H1 (cell line): ENCODE results near the gene PHKG2. TPM values are rescaled to one million over a fixed set of nuclear protein-coding genes. Genes with fewer than 3 reads are reported as not detected.

Source experiments
- CTCF ChIA-PET: fragments of 300-600 bp; sonication (Branson Sonifier 250); formaldehyde crosslinking; loops from one replicate; lab custom pipeline; 2021; ENCODE audit not compliant: partially characterized antibody; lab: Charles Lee
- POLR2A ChIA-PET: fragments of 300-600 bp; sonication (Branson Sonifier 250); formaldehyde crosslinking; loops from one replicate; lab custom pipeline; 2021; ENCODE audit warnings: inconsistent platforms; ENCODE audit not compliant: partially characterized antibody; lab: Charles Lee
- DNase-seq, 2 experiments: peaks; one replicate each; pipeline versions ENCODE4 v3.0.0 to v3.0.0-alpha.2; 2010 to 2022; ENCODE audit warnings: low spot score in 2 of 2, low read depth in 1 of 2, mixed read lengths in 1 of 2
- FAIRE-seq: peaks from 2 replicates; lab custom pipeline; 2011; peaks lifted over from hg19 to GRCh38; lab: Jason Lieb, UNC
- H2AFZ ChIP-seq: 2 replicates; pipeline ENCODE4 v1.8.1; 2012; ENCODE audit warnings: low read length, inconsistent platforms
- H2AK5ac ChIP-seq: 2 replicates; pipeline ENCODE4 v1.6.1; 2013; ENCODE audit warnings: low read depth, low read length
- H2BK120ac ChIP-seq: replicated peaks from 2 replicates; pipeline ENCODE3; 2013; ENCODE audit warnings: low read depth, low read length, inconsistent platforms
- H2BK12ac ChIP-seq: 2 replicates; pipeline ENCODE4 v1.6.1; 2013; ENCODE audit warnings: low read depth, low read length
- H2BK15ac ChIP-seq: 2 replicates; pipeline ENCODE4 v1.6.1; 2013; ENCODE audit warnings: low read length
- H2BK20ac ChIP-seq: 2 replicates; pipeline ENCODE4 v1.6.1; 2013; ENCODE audit warnings: low read length
- H2BK5ac ChIP-seq: 2 replicates; pipeline ENCODE4 v1.6.1; 2013; ENCODE audit warnings: low read depth, low read length
- H3K14ac ChIP-seq: 2 replicates; pipeline ENCODE4 v1.6.1; 2013; ENCODE audit warnings: inconsistent platforms; ENCODE audit not compliant: insufficient read length
- H3K18ac ChIP-seq: 2 replicates; pipeline ENCODE4 v1.6.1; 2013; ENCODE audit warnings: low read length; ENCODE audit errors: extremely low read depth
- H3K23ac ChIP-seq: 2 replicates; pipeline ENCODE4 v1.6.1; 2013; ENCODE audit warnings: inconsistent platforms; ENCODE audit not compliant: insufficient read length
- H3K23me2 ChIP-seq: 2 replicates; pipeline ENCODE4 v1.6.1; 2013; ENCODE audit warnings: low read depth, low read length
- H3K27ac ChIP-seq: 2 replicates; pipeline ENCODE4 v1.6.1; 2011; ENCODE audit warnings: low read depth, low read length, inconsistent platforms
- H3K27me3 ChIP-seq, 4 experiments: replicated peaks in 1 of 4; 1 replicate in 1 of 4; 2 replicates in 3 of 4; pipeline versions ENCODE4 v1.6.1 to v1.8.1; 2011 to 2013; ENCODE audit warnings: low read length in 3 of 4, mild to moderate bottlenecking in 3 of 4, inconsistent platforms in 2 of 4, mixed read lengths in 2 of 4, moderate library complexity in 1 of 4; ENCODE audit not compliant: control insufficient read depth in 3 of 4, insufficient read depth in 3 of 4; ENCODE audit errors: extremely low read depth in 1 of 4
- H3K36me3 ChIP-seq, 4 experiments: 2 replicates each; pipeline versions ENCODE4 v1.6.1 to v1.8.1; 2011 to 2013; ENCODE audit warnings: mild to moderate bottlenecking in 4 of 4, low read length in 3 of 4, moderate library complexity in 2 of 4, control low read depth in 1 of 4, inconsistent platforms in 1 of 4; ENCODE audit not compliant: insufficient read depth in 4 of 4, control insufficient read depth in 2 of 4
- H3K4ac ChIP-seq: replicated peaks from 2 replicates; pipeline ENCODE3; 2013; ENCODE audit warnings: low read length, low read depth, mixed read lengths, inconsistent platforms; ENCODE audit not compliant: insufficient read length
- H3K4me1 ChIP-seq, 4 experiments: replicated peaks in 1 of 4; 1 replicate in 1 of 4; 2 replicates in 3 of 4; pipeline versions ENCODE4 v1.6.1 to v1.8.1; 2011 to 2013; ENCODE audit warnings: low read length in 3 of 4, inconsistent platforms in 2 of 4, mixed read lengths in 1 of 4; ENCODE audit not compliant: insufficient read depth in 4 of 4, control insufficient read depth in 3 of 4
- H3K4me2 ChIP-seq, 2 experiments: 2 replicates each; pipeline versions ENCODE4 v1.6.1 to v1.8.1; 2011 to 2013; ENCODE audit warnings: low read depth in 2 of 2, low read length in 2 of 2, control low read depth in 1 of 2, inconsistent platforms in 1 of 2, mild to moderate bottlenecking in 1 of 2; ENCODE audit not compliant: insufficient read depth in 1 of 2
- H3K4me3 ChIP-seq, 4 experiments: fragments of 200-600, 300-600 bp in 1 of 4; sonication (generic), shearing (Covaris generic), sonication (Bioruptor Twin) in 1 of 4; 2 replicates each; pipeline versions ENCODE4 v1.5.1 to v1.8.1; 2011 to 2016; ENCODE audit warnings: low read length in 4 of 4, low read depth in 3 of 4, control low read depth in 2 of 4, inconsistent platforms in 2 of 4, mild to moderate bottlenecking in 2 of 4, mixed read lengths in 1 of 4, moderate library complexity in 1 of 4; ENCODE audit not compliant: insufficient read depth in 2 of 4; ENCODE audit errors: extremely low read depth in 1 of 4
- H3K56ac ChIP-seq: replicated peaks from 2 replicates; pipeline ENCODE3; 2013; ENCODE audit warnings: low read depth, mild to moderate bottlenecking, mixed read lengths, low read length, inconsistent platforms; ENCODE audit not compliant: insufficient read length
- H3K79me1 ChIP-seq: 2 replicates; pipeline ENCODE4 v1.6.1; 2013; ENCODE audit warnings: low read depth, low read length, control low read depth
- H3K79me2 ChIP-seq, 2 experiments: 2 replicates each; pipeline versions ENCODE4 v1.6.1 to v1.8.1; 2012 to 2013; ENCODE audit warnings: low read length in 2 of 2, mild to moderate bottlenecking in 2 of 2, inconsistent platforms in 1 of 2; ENCODE audit not compliant: insufficient read depth in 2 of 2, control insufficient read depth in 1 of 2
- H3K9ac ChIP-seq, 4 experiments: replicated peaks in 1 of 4; 1 replicate in 1 of 4; 2 replicates in 3 of 4; pipeline versions ENCODE4 v1.6.1 to v1.8.1; 2011 to 2013; ENCODE audit warnings: low read depth in 3 of 4, low read length in 3 of 4, control low read depth in 2 of 4, mild to moderate bottlenecking in 2 of 4, moderate library complexity in 2 of 4, inconsistent platforms in 1 of 4; ENCODE audit errors: extremely low read depth in 1 of 4
- H3K9me3 ChIP-seq, 2 experiments: 2 replicates each; pipeline versions ENCODE4 v1.6.1 to v1.8.1; 2012 to 2013; ENCODE audit warnings: mild to moderate bottlenecking in 2 of 2, moderate library complexity in 2 of 2, control low read depth in 1 of 2, inconsistent platforms in 1 of 2, low read depth in 1 of 2, low read length in 1 of 2, mixed read lengths in 1 of 2; ENCODE audit not compliant: insufficient read depth in 2 of 2
- H4K20me1 ChIP-seq, 2 experiments: replicated peaks in 1 of 2; 2 replicates each; pipeline versions ENCODE3 to v1.8.1; 2011 to 2013; ENCODE audit warnings: inconsistent platforms in 2 of 2, low read length in 2 of 2, mild to moderate bottlenecking in 1 of 2; ENCODE audit not compliant: insufficient read depth in 2 of 2, control insufficient read depth in 1 of 2
- H4K5ac ChIP-seq: 2 replicates; pipeline ENCODE4 v1.6.1; 2013; ENCODE audit warnings: low read length, low read depth, mixed read lengths, inconsistent platforms; ENCODE audit not compliant: insufficient read length
- H4K8ac ChIP-seq: 2 replicates; pipeline ENCODE4 v1.8.0; 2013; ENCODE audit warnings: mild to moderate bottlenecking, moderate library complexity, low read length, inconsistent platforms; ENCODE audit not compliant: insufficient read depth; ENCODE audit errors: extremely low read depth
- H4K91ac ChIP-seq: replicated peaks from 2 replicates; pipeline ENCODE3; 2013; ENCODE audit warnings: low read length, mixed read lengths, inconsistent platforms; ENCODE audit not compliant: insufficient read length
- BACH1 ChIP-seq: IDR thresholded peaks from 2 replicates; pipeline ENCODE4 v1.6.1; 2012; ENCODE audit warnings: low read length, improper control_type of control experiment
- CTBP2 ChIP-seq: IDR thresholded peaks from 2 replicates; pipeline ENCODE4 v1.7.0; 2011; ENCODE audit warnings: borderline replicate concordance, mild to moderate bottlenecking, moderate library complexity, mixed read lengths, low read length; ENCODE audit not compliant: insufficient read depth, insufficient read length
- EGR1 ChIP-seq: IDR thresholded peaks from 2 replicates; pipeline ENCODE4 v1.6.1; 2011; ENCODE audit warnings: low read depth, low read length, borderline replicate concordance
- EP300 ChIP-seq, 2 experiments: IDR thresholded peaks; 1 replicate in 1 of 2; 2 replicates in 1 of 2; pipeline ENCODE4 v1.6.1; 2011 to 2012; ENCODE audit warnings: low read depth in 2 of 2, low read length in 2 of 2, mild to moderate bottlenecking in 2 of 2, borderline replicate concordance in 1 of 2, inconsistent platforms in 1 of 2, moderate library complexity in 1 of 2
- JUN ChIP-seq: IDR thresholded peaks from 2 replicates; pipeline ENCODE4 v1.6.1; 2011; ENCODE audit warnings: low read depth, mild to moderate bottlenecking, improper control_type of control experiment, low read length
- POLR2AphosphoS5 ChIP-seq: IDR thresholded peaks from 2 replicates; pipeline ENCODE4 v1.6.1; 2011; ENCODE audit warnings: low read depth, low read length
- SUZ12 ChIP-seq: fragments of 200-600 bp; sonication (generic); IDR thresholded peaks from 2 replicates; pipeline ENCODE4 v1.6.1; 2012; ENCODE audit warnings: mild to moderate bottlenecking, inconsistent platforms, low read length, moderate library complexity, mixed read lengths
- TAF1 ChIP-seq: IDR thresholded peaks from 2 replicates; pipeline ENCODE4 v1.6.1; 2011; ENCODE audit warnings: mild to moderate bottlenecking, low read depth, low read length
- TAF7 ChIP-seq: optimal IDR thresholded peaks from 2 replicates; pipeline ENCODE3; 2011; ENCODE audit warnings: low read depth, mild to moderate bottlenecking, inconsistent platforms, low read length, moderate library complexity, borderline replicate concordance
- TEAD4 ChIP-seq: IDR thresholded peaks from 2 replicates; pipeline ENCODE4 v1.6.1; 2012; ENCODE audit warnings: low read depth, low read length, inconsistent platforms, mixed read lengths
- WGBS, 2 experiments: shearing (Covaris generic) in 1 of 2; methylation state at CpG; one replicate each; pipeline versions ENCODE4 v1.1.6 to v1.1.7; 2013 to 2015; ENCODE audit warnings: low lambda C conversion rate in 2 of 2, mixed read lengths in 2 of 2, inconsistent platforms in 1 of 2, low coverage in 1 of 2, missing lambda C conversion rate in 1 of 2; ENCODE audit not compliant: insufficient replicate concordance in 2 of 2, insufficient coverage in 1 of 2, insufficient read length in 1 of 2; ENCODE audit errors: extremely low coverage in 1 of 2, missing lambda C conversion rate in 1 of 2; 5-methylcytosine and 5-hydroxymethylcytosine counted together
- polyA plus RNA-seq, 7 experiments: library from polyadenylated mRNA; depleted of rRNA in 3 of 7; stranded (reverse) in 5 of 7; unstranded in 2 of 7; fragments of >200 nt in 5 of 7; fragments of 200-250 nt in 2 of 7; gene quantifications; 1 replicate in 5 of 7; 2 replicates in 1 of 7; 4 replicates in 1 of 7; pipeline versions ENCODE4 v1.2.1 to v1.2.3, GENCODE V29; 2011 to 2013; ENCODE audit warnings: missing spikeins in 2 of 7, mixed read lengths in 2 of 7
- total RNA-seq: library from RNA; stranded (reverse); fragmentation: NEBNext Ultra II Directional; extraction: Animal tissue kit (Norgen Biotek cat#: 25700); gene quantifications from 2 replicates; pipeline ENCODE4 v1.2.1, GENCODE V29; 2021

The PHKG2 gene
- total and polyA plus RNA-seq, 2 of the 8 experiments (the other 6 are each of a cell fraction or from before 2014, with no cell fraction given): 36.0 to 53.4 TPM

GRCh38 chr16:30782486-30783279, 34.5 kb downstream of the PHKG2 start:
- Histone ChIP-seq H2AK5ac (no peak overlapping the region), H2BK120ac (no peak overlapping the region), H3K23ac (no peak overlapping the region), H4K20me1 (peaks cover 0 to 3% of the 10 kb centered on the region in 2 experiments), H3K9me3 (no peaks in the 10 kb centered on the region), H3K4me3 (no peak overlapping the region), H4K5ac (no peak overlapping the region), H3K4me1 (peaks cover 0 to 14% (median 0%) of the 10 kb centered on the region in 4 experiments; a peak in 3 of 7 replicates), H2BK5ac (no peak overlapping the region), H2BK12ac (no peak overlapping the region), H3K27me3 (no peaks in the 10 kb centered on the region; a peak in 1 of 7 replicates), H3K14ac (no peak overlapping the region), H2BK15ac (no peak overlapping the region), H3K79me2 (peaks cover 0 to 17% of the 10 kb centered on the region in 2 experiments; a peak in 2 of 4 replicates), H3K18ac (no peak overlapping the region), H3K4ac (no peak overlapping the region), H2BK20ac (no peak overlapping the region), H3K56ac (no peak overlapping the region), H3K79me1 (peaks cover 9% of the 10 kb centered on the region), H3K23me2 (peaks cover 9% of the 10 kb centered on the region; the same call in 1 of the 2 replicates), H4K8ac (no peak overlapping the region; the same call in 1 of the 2 replicates), H3K36me3 (peaks cover 11 to 25% (median 17%) of the 10 kb centered on the region in 4 experiments; a peak in 6 of 8 replicates), H4K91ac (no peak overlapping the region), H3K4me2 (no peak overlapping the region), H3K27ac (no peak overlapping the region), H3K9ac (no peak overlapping the region; a peak in 1 of 7 replicates), H2AFZ (no peak overlapping the region)
- FAIRE-seq (no peak), DNase-seq (no peak)
- POLR2A ChIA-PET: interaction anchor here (0.8 to 2.7 kb wide), 11 partner anchors 8 to 94 kb away, joined by 3 to 14 read pairs (median 4); no protein-coding TSS in a partner anchor
- WGBS, 2 experiments: 95% methylated on average over 60 of the region's 63 CpGs; no CpG with 5 or more reads in 1 of the 2 experiments
- CTCF ChIA-PET: interaction anchor here (0.5 to 2.7 kb wide), 12 partner anchors 12 to 158 kb away, joined by 3 to 17 read pairs (median 3); no protein-coding TSS in a partner anchor
- TF ChIP-seq EGR1: no peak
- TF ChIP-seq TEAD4: no peak
- no peak for TF ChIP-seq JUN
- no peak for TF ChIP-seq TAF1
- TF ChIP-seq EP300 (IDR thresholded peaks at IDR 0.05; ENCODE audit: borderline replicate concordance in 1 of 2, low read depth in 2 of 2, low read length in 2 of 2): no peak
- TF ChIP-seq SUZ12: no peak
- TF ChIP-seq BACH1: no peak
- TF ChIP-seq POLR2AphosphoS5: no peak
- no peak for TF ChIP-seq TAF7
- TF ChIP-seq CTBP2: no peak
